Chondrocyte (in vitro differentiated cells): ENCODE results near the gene C11orf21. TPM values are rescaled to one million over a fixed set of nuclear protein-coding genes. Genes with fewer than 3 reads are reported as not detected.

ENCODE experiments used
- DNase-seq: peaks from one replicate; pipeline ENCODE4 v3.0.0; 2021; ENCODE audit warnings: mixed read lengths, low spot score
- H3K27ac Mint-ChIP-seq: one replicate; pipeline ENCODE4 v1.8.0; 2021; ENCODE audit warnings: mild to moderate bottlenecking, moderate library complexity, mixed read lengths; ENCODE audit not compliant: unreplicated experiment
- H3K27me3 Mint-ChIP-seq: 2 replicates; pipeline ENCODE4 v1.8.0; 2021; ENCODE audit warnings: low read depth, mixed read lengths
- H3K36me3 Mint-ChIP-seq: 2 replicates; pipeline ENCODE4 v1.8.0; 2021; ENCODE audit warnings: low read depth, mixed read lengths
- H3K4me1 Mint-ChIP-seq: 2 replicates; pipeline ENCODE4 v1.8.0; 2021; ENCODE audit warnings: low read depth, mild to moderate bottlenecking, mixed read lengths
- H3K4me3 Mint-ChIP-seq: one replicate; pipeline ENCODE4 v1.8.0; 2021; ENCODE audit warnings: mild to moderate bottlenecking, moderate library complexity, mixed read lengths; ENCODE audit not compliant: unreplicated experiment
- H3K9me3 Mint-ChIP-seq: 2 replicates; pipeline ENCODE4 v1.8.0; 2021; ENCODE audit warnings: low read depth, mixed read lengths
- CTCF ChIP-seq: fragments of 200-600 bp; sonication (generic); IDR thresholded peaks from 2 replicates; pipeline ENCODE4 v1.5.0; 2021; ENCODE audit warnings: antibody characterized with exemption, mild to moderate bottlenecking, moderate library complexity
- total RNA-seq: library from RNA; stranded (reverse); gene quantifications from 3 replicates; pipeline ENCODE4 v1.2.1, GENCODE V29; 2021

Gene C11orf21
- total RNA-seq, 1 donor from 2014 or later = not detected

- Mint-ChIP-seq H3K27ac (no peak overlapping the region), H3K4me3 (no peak overlapping the region), H3K27me3 (peaks cover 3% of the 10 kb centered on the region), H3K9me3 (peaks cover 13% of the 10 kb centered on the region), H3K4me1 (peaks cover under 1% of the 10 kb centered on the region), H3K36me3 (peaks cover 5% of the 10 kb centered on the region)
- TF ChIP-seq CTCF = no peak
- no peak for DNase-seq
Observed at GRCh38 chr11:2319791-2320472, 18.2 kb upstream of the C11orf21 start.

- Mint-ChIP-seq H3K36me3 (peaks cover 4% of the 10 kb centered on the region), H3K9me3 (peaks cover 13% of the 10 kb centered on the region), H3K27me3 (peaks cover 3% of the 10 kb centered on the region), H3K27ac (no peak overlapping the region), H3K4me3 (no peak overlapping the region), H3K4me1 (peaks cover 5% of the 10 kb centered on the region)
- DNase-seq = no peak
- no peak for TF ChIP-seq CTCF
Observed at GRCh38 chr11:2318707-2319106, 17.0 kb upstream of the C11orf21 start.

- Mint-ChIP-seq H3K36me3 (peaks cover 4% of the 10 kb centered on the region), H3K27ac (no peak overlapping the region), H3K4me3 (no peak overlapping the region), H3K27me3 (peaks cover 1% of the 10 kb centered on the region), H3K9me3 (peaks cover 13% of the 10 kb centered on the region), H3K4me1 (peaks cover 5% of the 10 kb centered on the region)
- TF ChIP-seq CTCF = no peak
- no peak for DNase-seq
Observed at GRCh38 chr11:2318123-2318522, 16.4 kb upstream of the C11orf21 start.

GRCh38 chr11:2317354-2318050 is 15.8 kb upstream of the C11orf21 start:
- Mint-ChIP-seq H3K4me1 (peaks cover 5% of the 10 kb centered on the region), H3K9me3 (peaks cover 8% of the 10 kb centered on the region), H3K27ac (no peak overlapping the region), H3K27me3 (no peaks in the 10 kb centered on the region), H3K36me3 (peaks cover 2% of the 10 kb centered on the region), H3K4me3 (no peak overlapping the region)
- TF ChIP-seq CTCF = no peak
- DNase-seq = no peak

GRCh38 chr11:2316963-2317244 is 15.2 kb upstream of the C11orf21 start:
- Mint-ChIP-seq H3K4me1 (peaks cover 9% of the 10 kb centered on the region), H3K9me3 (peaks cover 5% of the 10 kb centered on the region), H3K36me3 (no peaks in the 10 kb centered on the region), H3K4me3 (no peak overlapping the region), H3K27me3 (no peaks in the 10 kb centered on the region), H3K27ac (no peak overlapping the region)
- DNase-seq = no peak
- TF ChIP-seq CTCF = no peak
